GM18499 (cell line): ENCODE measurements around the gene ZNF77.
A peak's percentile ranks its signal among the peaks of the same experiment; 100 is the strongest.
"Not testable (repeated sequence)": the region's sequence is repeated elsewhere in the genome, so short reads cannot be mapped to it uniquely, and the experiment has no call there.

ENCODE experiments used
- ATAC-seq: cut with Tn5 transposase; IDR thresholded peaks from one replicate; pipeline ENCODE4 v1.9.1; 2021; ENCODE audit warnings: moderate number of reproducible peaks; ENCODE audit not compliant: insufficient read depth, unreplicated experiment

The ZNF77 gene

GRCh38 chr19:2923510-2923909, 21.3 kb downstream of the ZNF77 start:
- ATAC-seq: no peak

GRCh38 chr19:2922987-2923386, 21.8 kb downstream of the ZNF77 start:
- ATAC-seq: no peak

- ATAC-seq: no peak
Observed at GRCh38 chr19:2917275-2918184, 27.2 kb downstream of the ZNF77 start.

GRCh38 chr19:2912306-2912705, 32.5 kb downstream of the ZNF77 start:
- ATAC-seq: no peak

- ATAC-seq: no peak
Observed at GRCh38 chr19:2906631-2907195, 38.1 kb downstream of the ZNF77 start.

- ATAC-seq: no peak
Observed at GRCh38 chr19:2905918-2906519, 38.8 kb downstream of the ZNF77 start.

GRCh38 chr19:2903326-2903725, 41.4 kb downstream of the ZNF77 start:
- not testable (repeated sequence) for ATAC-seq

GRCh38 chr19:2902590-2903218, 42.1 kb downstream of the ZNF77 start:
- no peak for ATAC-seq

- ATAC-seq: peak; percentile 83
Observed at GRCh38 chr19:2900296-2901252, 44.2 kb downstream of the ZNF77 start, which contains the start of gene ZNF57. Gene ZNF57, plus strand, starts transcription at chr19:2900928. Its CDS starts 118 bp downstream, at chr19:2901046.

- ATAC-seq: no peak
Observed at GRCh38 chr19:2896694-2897093, 48.1 kb downstream of the ZNF77 start.

- not testable (repeated sequence) for ATAC-seq
Observed at GRCh38 chr19:2890531-2890930, 54.2 kb downstream of the ZNF77 start.

GRCh38 chr19:2888731-2889224, 56.0 kb downstream of the ZNF77 start:
- ATAC-seq: no peak

GRCh38 chr19:2887391-2887914, 57.3 kb downstream of the ZNF77 start:
- ATAC-seq: no peak

GRCh38 chr19:2885736-2886135, 59.0 kb downstream of the ZNF77 start:
- no peak for ATAC-seq

- no peak for ATAC-seq
Observed at GRCh38 chr19:2883686-2884439, 60.9 kb downstream of the ZNF77 start.
